Subcutaneous adipose tissue (tissue), 4 donors: ENCODE measurements around the gene PGM2L1. TPM values are rescaled to one million over a fixed set of nuclear protein-coding genes. Genes with fewer than 3 reads are reported as not detected.

Experiments used
- total RNA-seq, 4 donors: library from RNA; depleted of rRNA; stranded (reverse); fragments of >200 nt; gene quantifications; one replicate each; pipeline ENCODE4 v1.1.0, GENCODE V29; 2016
- TF ChIP-seq, protein P1 (sequence below): fragments of 450-650 bp; IDR thresholded peaks from one replicate; pipeline ENCODE4 v1.5.1; 2016; ENCODE audit warnings: low read depth, mild to moderate bottlenecking, control low read depth, antibody characterized with exemption, moderate library complexity

PGM2L1 gene
- 1 to 10 TPM; 2.1 to 8.7 (median 3.8) TPM for total RNA-seq

- TF ChIP-seq, protein P1, sequence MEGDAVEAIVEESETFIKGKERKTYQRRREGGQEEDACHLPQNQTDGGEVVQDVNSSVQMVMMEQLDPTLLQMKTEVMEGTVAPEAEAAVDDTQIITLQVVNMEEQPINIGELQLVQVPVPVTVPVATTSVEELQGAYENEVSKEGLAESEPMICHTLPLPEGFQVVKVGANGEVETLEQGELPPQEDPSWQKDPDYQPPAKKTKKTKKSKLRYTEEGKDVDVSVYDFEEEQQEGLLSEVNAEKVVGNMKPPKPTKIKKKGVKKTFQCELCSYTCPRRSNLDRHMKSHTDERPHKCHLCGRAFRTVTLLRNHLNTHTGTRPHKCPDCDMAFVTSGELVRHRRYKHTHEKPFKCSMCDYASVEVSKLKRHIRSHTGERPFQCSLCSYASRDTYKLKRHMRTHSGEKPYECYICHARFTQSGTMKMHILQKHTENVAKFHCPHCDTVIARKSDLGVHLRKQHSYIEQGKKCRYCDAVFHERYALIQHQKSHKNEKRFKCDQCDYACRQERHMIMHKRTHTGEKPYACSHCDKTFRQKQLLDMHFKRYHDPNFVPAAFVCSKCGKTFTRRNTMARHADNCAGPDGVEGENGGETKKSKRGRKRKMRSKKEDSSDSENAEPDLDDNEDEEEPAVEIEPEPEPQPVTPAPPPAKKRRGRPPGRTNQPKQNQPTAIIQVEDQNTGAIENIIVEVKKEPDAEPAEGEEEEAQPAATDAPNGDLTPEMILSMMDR: no peak
Measured at GRCh38 chr11:74398244-74399159, at the start of gene PGM2L1. Gene PGM2L1 (minus strand): TSS chr11:74398433. CDS start chr11:74398161, 272 bp downstream.

DNA sequence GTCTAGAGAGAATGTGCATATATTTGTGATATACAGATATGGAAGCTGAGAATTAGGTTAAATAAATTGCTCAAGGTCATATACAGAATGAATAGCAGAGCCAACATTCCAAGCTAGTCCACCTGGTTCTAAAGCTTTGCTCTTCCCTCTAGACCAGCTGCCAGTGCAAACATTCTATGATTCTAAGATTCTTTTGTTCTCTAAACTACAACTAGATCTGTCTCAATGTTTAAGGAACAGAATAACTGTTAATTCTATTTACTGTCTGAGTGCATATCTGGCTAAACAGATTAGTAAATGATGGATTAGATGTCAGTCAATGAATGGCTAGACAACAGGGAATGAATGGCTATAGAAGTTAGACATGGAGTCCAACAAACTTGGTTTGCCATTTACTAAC, 49.5 kb upstream of the PGM2L1 start:
- TF ChIP-seq, protein P1: no peak

DNA sequence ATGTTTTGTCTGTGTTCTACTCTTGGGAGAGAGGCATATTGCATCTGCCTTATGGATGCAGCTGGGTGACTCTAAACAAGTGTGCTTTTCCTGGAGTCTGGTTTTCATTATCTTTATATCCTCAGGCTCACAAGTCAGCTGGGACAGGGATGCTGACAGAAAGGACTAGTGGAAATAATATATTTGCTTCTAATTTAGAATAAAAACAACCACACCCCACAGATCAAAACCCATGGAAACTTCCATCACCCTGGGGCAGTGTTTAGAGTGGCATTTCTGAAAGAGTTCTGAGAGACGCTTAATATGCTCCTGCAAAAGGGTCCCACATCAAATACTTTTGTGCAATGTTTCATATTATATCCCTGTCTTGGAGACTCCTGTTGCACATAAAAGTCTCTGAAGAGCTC, 48.3 kb upstream of the PGM2L1 start:
- TF ChIP-seq, protein P1: no peak

GRCh38 chr11:74444173-74444826, 46.1 kb upstream of the PGM2L1 start:
- TF ChIP-seq, protein P1: no peak

GRCh38 chr11:74443071-74443864, 45.0 kb upstream of the PGM2L1 start:
- TF ChIP-seq, protein P1: no peak

DNA sequence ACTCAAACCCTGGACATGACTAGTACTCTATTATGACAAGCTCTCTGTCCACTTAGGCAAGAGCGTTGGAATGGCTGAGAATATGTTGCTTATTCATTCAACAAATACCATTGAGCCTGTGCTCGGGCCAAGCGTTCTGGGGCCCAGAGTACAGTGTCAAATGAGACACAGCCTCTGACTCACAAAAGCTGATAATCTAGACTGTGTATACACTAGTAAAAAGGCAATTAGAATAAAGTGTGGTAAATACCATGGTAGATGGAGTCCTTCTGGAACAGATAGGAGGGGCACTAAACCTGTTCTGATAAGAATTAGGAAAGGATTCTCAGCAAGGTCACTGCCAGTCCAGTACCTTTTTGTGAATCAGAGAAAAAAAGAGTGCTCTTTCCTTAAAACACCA, 44.4 kb upstream of the PGM2L1 start:
- TF ChIP-seq, protein P1: no peak
